Measurements from ENCODE around the gene KLK15. TPM values are rescaled to one million over a fixed set of nuclear protein-coding genes. Genes with fewer than 3 reads are reported as not detected.

KLK15 gene
- total and polyA plus RNA-seq, 7 donors, result 2.1 to 10.2 (median 2.8) TPM; not detected in 4

DNA sequence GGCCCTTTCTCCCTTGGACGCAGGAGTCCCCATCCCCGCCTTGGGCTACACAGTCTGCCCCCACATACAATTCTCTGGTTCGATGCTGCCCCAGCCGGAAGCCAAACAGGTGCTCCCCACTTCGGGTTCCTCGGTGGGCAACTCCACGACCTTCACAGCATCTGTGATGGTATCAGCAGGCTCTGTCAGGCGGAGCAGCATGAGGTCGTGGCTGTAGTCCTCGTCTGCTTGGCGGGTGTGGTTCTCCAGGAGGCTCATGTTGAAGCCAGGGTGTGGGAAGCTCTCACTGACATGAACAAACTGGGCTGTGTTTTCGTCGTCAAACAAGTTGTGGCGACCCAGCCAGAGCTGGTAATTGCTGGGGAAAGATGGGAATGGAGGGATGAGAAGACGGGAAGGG is 13.3 kb downstream of the KLK15 start:
- intact Hi-C loops (cut with DNase I), result no loop called here

DNA sequence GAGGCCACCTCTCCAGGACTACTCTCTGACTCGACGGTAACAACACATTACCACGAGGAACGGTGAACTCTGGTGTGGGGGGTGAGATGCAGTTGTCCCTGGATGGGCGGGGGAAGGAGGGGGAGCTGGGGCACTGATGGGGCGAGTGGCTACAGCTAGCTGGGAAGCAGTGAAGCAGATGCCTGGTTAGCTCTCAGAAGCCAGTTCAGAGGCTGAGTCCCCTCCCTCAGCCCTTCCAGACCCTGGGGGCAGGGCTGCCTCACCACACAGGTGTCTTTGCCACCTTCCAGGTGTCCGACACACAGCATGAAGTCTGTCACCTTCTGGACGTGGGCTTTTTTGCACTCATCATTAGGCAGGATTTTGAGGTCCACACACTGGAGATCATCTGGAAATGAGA is 13.7 kb downstream of the KLK15 start:
- Histone ChIP-seq H3K27me3 (peaks cover 12 to 94% (median 54%) of the 10 kb centered on the region in 3 donors), H3K9me3 (no peaks in the 10 kb centered on the region), H3K4me1 (peaks cover 0 to 6% (median 5%) of the 10 kb centered on the region in 4 donors), H3K4me3 (no peak overlapping the region), H3K27ac (no peak overlapping the region), H3K36me3 (no peaks in the 10 kb centered on the region)
- DNase-seq, result no peak
- intact Hi-C loops (cut with DNase I), result no loop called here
- TF ChIP-seq EP300 (IDR thresholded peaks at IDR 0.05) (no peak), POLR2AphosphoS5 (IDR thresholded peaks at IDR 0.05) (no peak), POLR2A (IDR thresholded peaks at IDR 0.05) (no peak)
- TF ChIP-seq, protein P1, sequence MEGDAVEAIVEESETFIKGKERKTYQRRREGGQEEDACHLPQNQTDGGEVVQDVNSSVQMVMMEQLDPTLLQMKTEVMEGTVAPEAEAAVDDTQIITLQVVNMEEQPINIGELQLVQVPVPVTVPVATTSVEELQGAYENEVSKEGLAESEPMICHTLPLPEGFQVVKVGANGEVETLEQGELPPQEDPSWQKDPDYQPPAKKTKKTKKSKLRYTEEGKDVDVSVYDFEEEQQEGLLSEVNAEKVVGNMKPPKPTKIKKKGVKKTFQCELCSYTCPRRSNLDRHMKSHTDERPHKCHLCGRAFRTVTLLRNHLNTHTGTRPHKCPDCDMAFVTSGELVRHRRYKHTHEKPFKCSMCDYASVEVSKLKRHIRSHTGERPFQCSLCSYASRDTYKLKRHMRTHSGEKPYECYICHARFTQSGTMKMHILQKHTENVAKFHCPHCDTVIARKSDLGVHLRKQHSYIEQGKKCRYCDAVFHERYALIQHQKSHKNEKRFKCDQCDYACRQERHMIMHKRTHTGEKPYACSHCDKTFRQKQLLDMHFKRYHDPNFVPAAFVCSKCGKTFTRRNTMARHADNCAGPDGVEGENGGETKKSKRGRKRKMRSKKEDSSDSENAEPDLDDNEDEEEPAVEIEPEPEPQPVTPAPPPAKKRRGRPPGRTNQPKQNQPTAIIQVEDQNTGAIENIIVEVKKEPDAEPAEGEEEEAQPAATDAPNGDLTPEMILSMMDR (IDR thresholded peaks at IDR 0.05), result no peak
- 31 to 49% methylated on average over 8 of the region's 8 CpGs for WGBS, 2 donors

More for the DNA sequence above, 13.3 kb downstream of the KLK15 start:
- TF ChIP-seq POLR2A (IDR thresholded peaks at IDR 0.05) (no peak), POLR2AphosphoS5 (IDR thresholded peaks at IDR 0.05) (no peak), EP300 (IDR thresholded peaks at IDR 0.05) (no peak)
- TF ChIP-seq, protein P1 (IDR thresholded peaks at IDR 0.05), result no peak
- Histone ChIP-seq H3K27me3 (peaks cover 12 to 94% (median 54%) of the 10 kb centered on the region in 3 donors), H3K9me3 (no peaks in the 10 kb centered on the region), H3K4me3 (no peak overlapping the region), H3K4me1 (peaks cover 0 to 6% (median 5%) of the 10 kb centered on the region in 4 donors), H3K27ac (no peak overlapping the region), H3K36me3 (no peaks in the 10 kb centered on the region)
- no peak for DNase-seq
- WGBS, 2 donors, result 7 to 14% methylated on average over 15 of the region's 15 CpGs

DNA sequence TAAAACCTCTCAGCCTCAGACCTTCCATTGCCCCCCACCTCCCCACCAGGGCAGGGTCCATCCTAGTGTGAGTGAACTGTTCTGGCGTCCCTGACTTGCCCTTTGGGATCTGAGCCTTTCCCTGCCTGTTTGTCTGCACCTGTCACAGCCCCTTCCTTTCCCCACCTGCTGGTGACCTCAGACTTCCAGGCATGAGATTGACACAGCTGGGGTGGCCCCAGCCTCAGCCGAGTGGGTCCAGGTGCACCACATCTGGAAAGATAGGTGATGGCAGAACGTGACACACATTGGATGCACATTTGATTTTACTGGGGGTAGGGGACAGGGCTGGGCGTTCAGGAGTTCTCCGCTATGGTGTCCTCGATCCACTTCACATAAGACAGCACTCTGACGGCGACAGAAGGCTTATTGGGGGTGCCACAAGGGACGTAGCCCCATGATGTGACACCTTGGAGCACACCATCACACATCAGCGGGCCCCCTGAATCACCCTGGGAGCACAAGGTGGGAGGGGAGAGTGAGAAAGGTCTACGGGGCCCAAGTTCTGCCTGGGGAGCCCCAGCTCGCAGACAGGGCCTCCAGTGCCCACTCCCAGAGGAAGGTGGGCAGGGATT is 14.4 kb downstream of the KLK15 start:
- no peak overlapping the region for H3K4me3 ChIP-seq

DNA sequence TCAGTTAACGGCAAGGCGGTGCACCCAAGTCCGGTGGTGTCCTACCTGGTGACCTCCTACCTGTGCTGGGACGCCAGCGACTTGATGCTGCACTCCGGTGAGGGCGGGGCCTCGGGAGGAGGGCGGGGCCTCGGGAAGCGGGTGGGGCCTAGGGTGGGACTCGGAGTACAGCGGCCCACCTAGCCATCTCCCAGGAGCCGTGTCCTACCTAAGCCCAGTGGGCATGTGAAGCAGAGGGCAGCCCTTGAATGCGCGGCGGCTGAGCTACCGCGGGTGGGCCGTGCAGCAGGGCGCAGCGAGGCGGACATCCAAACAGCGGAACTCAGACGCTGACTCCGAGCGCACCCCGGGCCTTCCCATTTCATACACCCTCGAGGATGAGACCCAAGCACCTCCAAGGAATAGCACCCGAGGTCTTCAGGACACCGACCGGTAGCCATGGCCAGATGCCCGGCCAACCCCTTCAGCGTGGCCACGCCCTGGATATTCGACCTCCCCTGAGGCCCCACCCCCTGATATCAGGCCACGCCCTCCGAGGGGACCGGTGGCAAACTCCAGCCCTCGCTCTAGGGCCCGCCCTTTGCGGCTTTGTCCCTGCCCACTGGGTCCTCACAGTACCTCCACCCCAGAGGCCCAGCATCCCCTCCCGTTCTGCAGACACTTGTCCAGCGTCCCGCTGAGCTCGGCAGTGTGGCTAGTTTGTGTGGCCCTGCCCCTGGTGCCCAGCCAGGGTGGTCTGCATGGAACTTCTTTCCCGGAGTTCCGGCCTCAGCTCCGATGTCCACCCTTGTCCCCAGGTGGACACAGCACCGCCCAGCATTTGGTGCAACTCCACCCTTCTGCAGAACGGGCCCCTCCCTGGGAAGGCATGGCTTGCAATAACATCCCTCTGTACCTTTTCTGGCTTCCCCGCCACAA is 15.2 kb downstream of the KLK15 start:
- no peak for DNase-seq
- no peak overlapping the region for H3K27ac ChIP-seq
- peaks cover 0 to 6% (median 5%) of the 10 kb centered on the region in 4 donors for H3K4me1 ChIP-seq
- peaks cover 12 to 89% (median 53%) of the 10 kb centered on the region in 3 donors for H3K27me3 ChIP-seq
- TF ChIP-seq, protein P1 (IDR thresholded peaks at IDR 0.05), result no peak
- TF ChIP-seq EP300 (IDR thresholded peaks at IDR 0.05), result no peak
- no peak for TF ChIP-seq POLR2A (IDR thresholded peaks at IDR 0.05)
- no peak for TF ChIP-seq POLR2AphosphoS5 (IDR thresholded peaks at IDR 0.05)
- H3K36me3 ChIP-seq, result no peaks in the 10 kb centered on the region
- peak overlapping the region in 2 of 4 donors; percentile 7 to 8 for H3K4me3 ChIP-seq
- 2 to 8% methylated on average over 52 of the region's 52 CpGs for WGBS, 2 donors
- no peaks in the 10 kb centered on the region for H3K9me3 ChIP-seq
- intact Hi-C loops (cut with DNase I), result no loop called here

More for the DNA sequence above, 14.4 kb downstream of the KLK15 start:
- Histone ChIP-seq H3K9me3 (no peaks in the 10 kb centered on the region), H3K36me3 (no peaks in the 10 kb centered on the region), H3K4me1 (peaks cover 0 to 6% (median 5%) of the 10 kb centered on the region in 4 donors), H3K27ac (no peak overlapping the region), H3K27me3 (peaks cover 12 to 91% (median 54%) of the 10 kb centered on the region in 3 donors)
- intact Hi-C loops (cut with DNase I), result no loop called here
- TF ChIP-seq POLR2AphosphoS5 (IDR thresholded peaks at IDR 0.05) (no peak), EP300 (IDR thresholded peaks at IDR 0.05) (no peak), POLR2A (IDR thresholded peaks at IDR 0.05) (no peak)
- TF ChIP-seq, protein P1 (IDR thresholded peaks at IDR 0.05), result no peak
- no peak for DNase-seq
- 48 to 70% methylated on average over 12 of the region's 12 CpGs for WGBS, 2 donors

Measured in sigmoid colon (tissue), 7 donors.